H9 (cell line): Measurements from ENCODE around the gene COL23A1. TPM values are rescaled to one million over a fixed set of nuclear protein-coding genes. Genes with fewer than 3 reads are reported as not detected.

Source experiments
- DNase-seq: peaks from one replicate; pipeline ENCODE4 v3.0.0-alpha.2; 2017
- H2AFZ ChIP-seq: one replicate; pipeline ENCODE4 v1.6.1; 2013; ENCODE audit warnings: mild to moderate bottlenecking, low read length, control low read depth, moderate library complexity
- H2AK5ac ChIP-seq: 2 replicates; pipeline ENCODE4 v1.6.1; 2013; ENCODE audit warnings: low read length, control low read depth, mixed read lengths; ENCODE audit not compliant: insufficient read length
- H2BK120ac ChIP-seq: one replicate; pipeline ENCODE4 v1.6.1; 2013; ENCODE audit warnings: low read depth, mild to moderate bottlenecking, low read length, control low read depth, inconsistent platforms; ENCODE audit not compliant: poor library complexity, severe bottlenecking
- H2BK12ac ChIP-seq: 2 replicates; pipeline ENCODE4 v1.6.1; 2013; ENCODE audit warnings: low read length, control low read depth, mixed read lengths, low read depth; ENCODE audit not compliant: insufficient read length
- H2BK15ac ChIP-seq: 2 replicates; pipeline ENCODE4 v1.6.1; 2013; ENCODE audit warnings: low read depth, low read length, control low read depth
- H2BK20ac ChIP-seq: one replicate; pipeline ENCODE4 v1.6.1; 2013; ENCODE audit warnings: low read depth, mild to moderate bottlenecking, low read length, control low read depth, inconsistent platforms; ENCODE audit not compliant: poor library complexity, severe bottlenecking
- H2BK5ac ChIP-seq: 2 replicates; pipeline ENCODE4 v1.6.1; 2013; ENCODE audit warnings: low read length, control low read depth, mixed read lengths; ENCODE audit not compliant: insufficient read length
- H3K14ac ChIP-seq: 2 replicates; pipeline ENCODE4 v1.6.1; 2013; ENCODE audit warnings: low read length, control low read depth; ENCODE audit not compliant: insufficient read depth
- H3K18ac ChIP-seq: 2 replicates; pipeline ENCODE4 v1.6.1; 2013; ENCODE audit warnings: low read depth, mild to moderate bottlenecking, mixed read lengths, low read length, control low read depth; ENCODE audit not compliant: insufficient read length
- H3K23ac ChIP-seq: 2 replicates; pipeline ENCODE4 v1.6.1; 2013; ENCODE audit warnings: low read length, control low read depth, mixed read lengths, low read depth; ENCODE audit not compliant: insufficient read length
- H3K23me2 ChIP-seq: 2 replicates; pipeline ENCODE4 v1.6.1; 2013; ENCODE audit warnings: low read depth, mild to moderate bottlenecking, mixed read lengths, low read length, control low read depth; ENCODE audit not compliant: insufficient read length, poor library complexity, severe bottlenecking
- H3K27ac ChIP-seq: 2 replicates; pipeline ENCODE4 v1.5.1; 2013; ENCODE audit warnings: low read length, control low read depth, mixed read lengths, low read depth; ENCODE audit not compliant: insufficient read length
- H3K27me3 ChIP-seq: 2 replicates; pipeline ENCODE4 v1.6.1; 2013; ENCODE audit warnings: low read length, control low read depth, inconsistent platforms; ENCODE audit not compliant: insufficient read depth
- H3K4ac ChIP-seq: 2 replicates; pipeline ENCODE4 v1.6.1; 2013; ENCODE audit warnings: low read depth, mild to moderate bottlenecking, control low read depth, inconsistent platforms, low read length, moderate library complexity
- H3K4me1 ChIP-seq: 2 replicates; pipeline ENCODE4 v1.6.1; 2013; ENCODE audit warnings: low read length, control low read depth, inconsistent platforms; ENCODE audit not compliant: insufficient read depth
- H3K4me2 ChIP-seq: 2 replicates; pipeline ENCODE4 v1.6.1; 2013; ENCODE audit warnings: low read length, control low read depth, mixed read lengths; ENCODE audit not compliant: insufficient read length, insufficient read depth
- H3K56ac ChIP-seq: 2 replicates; pipeline ENCODE4 v1.6.1; 2013; ENCODE audit warnings: low read depth, mild to moderate bottlenecking, mixed read lengths, low read length, control low read depth; ENCODE audit not compliant: insufficient read length
- H3K79me1 ChIP-seq: 2 replicates; pipeline ENCODE4 v1.6.1; 2013; ENCODE audit warnings: low read depth, mild to moderate bottlenecking, moderate library complexity, low read length, control low read depth, inconsistent platforms; ENCODE audit not compliant: insufficient read depth, poor library complexity, severe bottlenecking
- H3K79me2 ChIP-seq: 2 replicates; pipeline ENCODE4 v1.6.1; 2013; ENCODE audit warnings: low read length, control low read depth, inconsistent platforms; ENCODE audit not compliant: insufficient read depth
- H3K9ac ChIP-seq: 2 replicates; pipeline ENCODE4 v1.6.1; 2013; ENCODE audit warnings: low read length, control low read depth, mixed read lengths; ENCODE audit not compliant: insufficient read length; ENCODE audit errors: extremely low read depth
- H3K9me3 ChIP-seq: one replicate; pipeline ENCODE4 v1.6.1; 2013; ENCODE audit warnings: low read depth, low read length, inconsistent platforms; ENCODE audit not compliant: control insufficient read depth
- H3T11ph ChIP-seq: one replicate; pipeline ENCODE4 v1.6.1; 2013; ENCODE audit warnings: mild to moderate bottlenecking, low read length, control low read depth, inconsistent platforms
- H4K20me1 ChIP-seq: one replicate; pipeline ENCODE4 v1.6.1; 2013; ENCODE audit not compliant: control insufficient read depth, insufficient read length, insufficient read depth
- H4K5ac ChIP-seq: 2 replicates; pipeline ENCODE4 v1.6.1; 2013; ENCODE audit warnings: low read depth, mild to moderate bottlenecking, mixed read lengths, low read length, control low read depth; ENCODE audit not compliant: insufficient read length
- H4K8ac ChIP-seq: replicated peaks from 2 replicates; pipeline ENCODE4 v1.6.1; 2013; ENCODE audit warnings: low read length, control low read depth, mixed read lengths, low read depth; ENCODE audit not compliant: insufficient read length
- H4K91ac ChIP-seq: 2 replicates; pipeline ENCODE4 v1.6.1; 2013; ENCODE audit warnings: low read depth, mild to moderate bottlenecking, moderate library complexity, mixed read lengths, low read length, control low read depth; ENCODE audit not compliant: insufficient read length
- H3K27ac Mint-ChIP-seq, 3 experiments: 2 replicates in 2 of 3; 3 replicates in 1 of 3; pipeline ENCODE4 v1.8.0; 2020 to 2021; ENCODE audit warnings: mixed read lengths in 3 of 3, mild to moderate bottlenecking in 1 of 3, moderate library complexity in 1 of 3
- H3K27me3 Mint-ChIP-seq: 2 replicates; pipeline ENCODE4 v1.8.0; 2021; ENCODE audit warnings: low read depth, mild to moderate bottlenecking, moderate library complexity, mixed read lengths
- H3K36me3 Mint-ChIP-seq, 3 experiments: 2 replicates in 2 of 3; 3 replicates in 1 of 3; pipeline ENCODE4 v1.8.0; 2020 to 2021; ENCODE audit warnings: low read depth in 3 of 3, mixed read lengths in 3 of 3; ENCODE audit not compliant: insufficient read depth in 1 of 3
- H3K4me1 Mint-ChIP-seq, 2 experiments: 2 replicates each; pipeline ENCODE4 v1.8.0; 2020; ENCODE audit warnings: mixed read lengths in 2 of 2
- H3K4me3 Mint-ChIP-seq, 2 experiments: 2 replicates in 1 of 2; 3 replicates in 1 of 2; pipeline ENCODE4 v1.8.0; 2020 to 2021; ENCODE audit warnings: mild to moderate bottlenecking in 2 of 2, mixed read lengths in 2 of 2, moderate library complexity in 1 of 2
- H3K9me3 Mint-ChIP-seq, 2 experiments: 2 replicates in 1 of 2; 3 replicates in 1 of 2; pipeline ENCODE4 v1.8.0; 2020; ENCODE audit warnings: mild to moderate bottlenecking in 2 of 2, mixed read lengths in 2 of 2, moderate library complexity in 1 of 2
- WGBS: extraction: QIAGEN DNeasy Blood & Tissue Kit; methylation state at CpG from one replicate; pipeline ENCODE4 v1.1.7; 2013; ENCODE audit warnings: missing lambda C conversion rate, low lambda C conversion rate, mixed read lengths; ENCODE audit not compliant: insufficient read length; ENCODE audit errors: extremely low coverage; 5-methylcytosine and 5-hydroxymethylcytosine counted together
- total RNA-seq: library from RNA; stranded (reverse); gene quantifications from 2 replicates; pipeline ENCODE4 v1.2.1, GENCODE V29; 2021
- TF ChIP-seq, protein P1 (sequence below): fragments of 200-600 bp; sonication (generic); conservative IDR thresholded peaks from 3 replicates; pipeline ENCODE4 v1.8.0; 2021; ENCODE audit warnings: antibody characterized with exemption, mild to moderate bottlenecking

COL23A1 gene
- total RNA-seq, 1 experiment from 2014 or later = 2.6 TPM

DNA sequence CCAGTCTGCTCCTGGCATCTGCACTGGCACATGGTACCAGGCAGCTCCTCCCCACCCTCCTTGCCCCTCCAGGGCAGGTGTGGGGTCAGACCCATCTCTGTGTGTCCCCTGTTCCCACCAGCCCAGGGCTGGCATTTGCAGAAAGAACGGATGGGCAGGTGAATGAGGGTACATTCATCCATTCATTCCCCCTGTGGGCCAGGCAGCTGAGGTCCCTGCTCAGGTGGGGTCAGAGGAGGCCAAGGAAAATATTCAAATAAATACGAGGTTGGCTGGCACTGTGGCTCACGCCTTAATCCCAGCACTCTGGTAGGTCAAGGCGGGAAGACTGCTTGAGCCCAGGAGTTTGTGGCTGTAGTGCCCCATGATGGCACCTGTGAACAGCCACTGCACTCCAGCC, 332.5 kb downstream of the COL23A1 start:
- H3K4me1 ChIP-seq = no peaks in the 10 kb centered on the region
- H3K9me3 Mint-ChIP-seq = peaks cover 0 to 2% of the 10 kb centered on the region in 2 experiments; a peak in 1 of 5 replicates
- no peak overlapping the region for H3K4me3 Mint-ChIP-seq

More for the DNA sequence above, 332.5 kb downstream of the COL23A1 start:
- Histone ChIP-seq H3K23ac (no peak overlapping the region), H3K9me3 (no peaks in the 10 kb centered on the region), H2BK20ac (no peak overlapping the region), H3K14ac (no peak overlapping the region), H3K79me2 (no peaks in the 10 kb centered on the region; the same call in 1 of the 2 replicates), H3K79me1 (no peaks in the 10 kb centered on the region), H3K23me2 (no peaks in the 10 kb centered on the region), H4K8ac (no peak overlapping the region), H3K18ac (no peak overlapping the region), H3K9ac (no peak overlapping the region), H3K27ac (no peak overlapping the region), H2AFZ (no peak overlapping the region), H3K4ac (no peak overlapping the region), H3K27me3 (no peaks in the 10 kb centered on the region), H3T11ph (no peak overlapping the region), H2BK15ac (no peak overlapping the region), H3K56ac (no peak overlapping the region), H4K91ac (no peak overlapping the region), H2AK5ac (no peak overlapping the region), H3K4me2 (no peak overlapping the region), H2BK120ac (no peak overlapping the region), H2BK5ac (no peak overlapping the region), H4K5ac (no peak overlapping the region), H4K20me1 (no peaks in the 10 kb centered on the region), H2BK12ac (no peak overlapping the region)
- H3K27ac Mint-ChIP-seq = no peak overlapping the region
- TF ChIP-seq, protein P1, sequence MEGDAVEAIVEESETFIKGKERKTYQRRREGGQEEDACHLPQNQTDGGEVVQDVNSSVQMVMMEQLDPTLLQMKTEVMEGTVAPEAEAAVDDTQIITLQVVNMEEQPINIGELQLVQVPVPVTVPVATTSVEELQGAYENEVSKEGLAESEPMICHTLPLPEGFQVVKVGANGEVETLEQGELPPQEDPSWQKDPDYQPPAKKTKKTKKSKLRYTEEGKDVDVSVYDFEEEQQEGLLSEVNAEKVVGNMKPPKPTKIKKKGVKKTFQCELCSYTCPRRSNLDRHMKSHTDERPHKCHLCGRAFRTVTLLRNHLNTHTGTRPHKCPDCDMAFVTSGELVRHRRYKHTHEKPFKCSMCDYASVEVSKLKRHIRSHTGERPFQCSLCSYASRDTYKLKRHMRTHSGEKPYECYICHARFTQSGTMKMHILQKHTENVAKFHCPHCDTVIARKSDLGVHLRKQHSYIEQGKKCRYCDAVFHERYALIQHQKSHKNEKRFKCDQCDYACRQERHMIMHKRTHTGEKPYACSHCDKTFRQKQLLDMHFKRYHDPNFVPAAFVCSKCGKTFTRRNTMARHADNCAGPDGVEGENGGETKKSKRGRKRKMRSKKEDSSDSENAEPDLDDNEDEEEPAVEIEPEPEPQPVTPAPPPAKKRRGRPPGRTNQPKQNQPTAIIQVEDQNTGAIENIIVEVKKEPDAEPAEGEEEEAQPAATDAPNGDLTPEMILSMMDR = no peak
- WGBS = no CpG with 5 or more reads among the region's 4 CpGs
- peaks cover 1% of the 10 kb centered on the region; the same call in 1 of the 2 replicates for H3K27me3 Mint-ChIP-seq
- H3K4me1 Mint-ChIP-seq = peaks cover 0 to 11% of the 10 kb centered on the region in 2 experiments; a peak in 2 of 4 replicates
- no peaks in the 10 kb centered on the region; a peak in 1 of 7 replicates for H3K36me3 Mint-ChIP-seq
- no peak for DNase-seq
